CMK (cell line): ENCODE measurements around the gene PIGR.

Experiments
- DNase-seq: peaks from one replicate; pipeline ENCODE4 v3.0.0-alpha.2; 2010; ENCODE audit warnings: low read depth

The PIGR gene

GRCh38 chr1:206946261-206946660, at the start of gene PIGR:
Gene PIGR, minus strand, starts transcription at chr1:206946466. Its CDS starts 5,935 bp downstream, at chr1:206940531.
- DNase-seq, result no peak

- no peak for DNase-seq
Observed at GRCh38 chr1:206992790-206993189, 46.5 kb upstream of the PIGR start.

GRCh38 chr1:206987873-206988272, 41.6 kb upstream of the PIGR start:
- no peak for DNase-seq

- DNase-seq, result no peak
Observed at GRCh38 chr1:206986885-206987284, 40.6 kb upstream of the PIGR start.

GRCh38 chr1:206986402-206986801, 40.1 kb upstream of the PIGR start:
- no peak for DNase-seq

- DNase-seq, result no peak
Observed at GRCh38 chr1:206985162-206985749, 39.0 kb upstream of the PIGR start.

GRCh38 chr1:206982216-206982615, 36.0 kb upstream of the PIGR start:
- no peak for DNase-seq

GRCh38 chr1:206979379-206980043, 33.2 kb upstream of the PIGR start:
- DNase-seq, result no peak

GRCh38 chr1:206978259-206978658, 32.0 kb upstream of the PIGR start:
- DNase-seq, result no peak

- DNase-seq, result no peak
Observed at GRCh38 chr1:206975306-206975705, 29.0 kb upstream of the PIGR start.

GRCh38 chr1:206974140-206974539, 27.9 kb upstream of the PIGR start:
- DNase-seq, result no peak

- DNase-seq, result no peak
Observed at GRCh38 chr1:206972728-206973127, 26.5 kb upstream of the PIGR start.

- DNase-seq, result no peak
Observed at GRCh38 chr1:206971029-206971655, 24.9 kb upstream of the PIGR start.

- DNase-seq, result no peak
Observed at GRCh38 chr1:206970446-206970845, 24.2 kb upstream of the PIGR start, which contains the start of gene FCAMR. Gene FCAMR, minus strand, starts transcription at chr1:206970460. Its CDS starts 335 bp downstream, at chr1:206970125.

- DNase-seq, result no peak
Observed at GRCh38 chr1:206969090-206969489, 22.8 kb upstream of the PIGR start.

- DNase-seq, result no peak
Observed at GRCh38 chr1:206967096-206967849, 21.0 kb upstream of the PIGR start.

- DNase-seq, result no peak
Observed at GRCh38 chr1:206965781-206966180, 19.5 kb upstream of the PIGR start.

- DNase-seq, result no peak
Observed at GRCh38 chr1:206963740-206964139, 17.5 kb upstream of the PIGR start.

GRCh38 chr1:206963119-206963712, 16.9 kb upstream of the PIGR start:
- no peak for DNase-seq

GRCh38 chr1:206962272-206962671, 16.0 kb upstream of the PIGR start:
- DNase-seq, result no peak

GRCh38 chr1:206961668-206962067, 15.4 kb upstream of the PIGR start:
- DNase-seq, result no peak

- DNase-seq, result no peak
Observed at GRCh38 chr1:206960676-206961386, 14.6 kb upstream of the PIGR start.
